GM12892 (cell line): ENCODE measurements around the gene MED9.

Experiments
- POLR2A ChIP-seq: IDR thresholded peaks from 2 replicates; pipeline ENCODE4 v1.6.1; 2011; ENCODE audit warnings: low read depth, low read length, control low read depth
- TAF1 ChIP-seq: IDR thresholded peaks from 2 replicates; pipeline ENCODE4 v1.6.1; 2011; ENCODE audit warnings: low read depth, mild to moderate bottlenecking, control low read depth, low read length, borderline replicate concordance

DNA sequence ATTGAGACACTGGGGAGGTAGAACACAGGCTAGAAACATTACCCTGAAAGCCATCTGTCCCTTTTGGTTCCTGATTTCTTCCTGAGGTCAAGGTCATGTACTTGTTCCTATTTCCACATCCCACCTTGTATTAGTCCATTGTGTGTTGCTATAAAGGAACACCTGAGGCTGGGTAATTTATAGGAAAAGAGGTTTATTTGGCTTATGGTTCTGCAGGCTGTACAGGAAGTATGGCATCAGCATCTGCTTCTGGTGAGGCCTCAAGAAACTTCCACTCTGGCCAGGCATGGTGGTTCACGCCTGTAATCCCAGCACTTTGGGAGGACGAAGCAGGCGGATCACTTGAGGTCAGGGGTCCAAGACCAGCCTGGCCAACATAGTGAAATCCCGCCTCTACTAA, 7.4 kb upstream of the MED9 start:
- no peak for TF ChIP-seq POLR2A
- no peak for TF ChIP-seq TAF1
